Measurements from ENCODE around the gene TEX51. TPM values are rescaled to one million over a fixed set of nuclear protein-coding genes. Genes with fewer than 3 reads are reported as not detected.

TEX51 gene
- total RNA-seq, 1 experiment from 2014 or later = not detected

Other genes starting within 250 kb of the TEX51 start
- 185 and 192 TPM in 2 replicates for gene GYPC, start 242.7 kb upstream of the TEX51 start, total RNA-seq (2014; rRNA removed; shearing (Covaris generic))
- 105 TPM in 2 replicates for gene BIN1, start 208.3 kb downstream of the TEX51 start, total RNA-seq (2014; rRNA removed; shearing (Covaris generic))

Data from RPMI7951 (cell line).